Colonic mucosa (tissue), 4 donors: ENCODE data around the gene FAM72A. TPM values are rescaled to one million over a fixed set of nuclear protein-coding genes. Genes with fewer than 3 reads are reported as not detected.
A peak's percentile ranks its signal among the peaks of the same experiment; 100 is the strongest.
"Not testable (repeated sequence)": the region's sequence is repeated elsewhere in the genome, so short reads cannot be mapped to it uniquely, and the experiment has no call there.

Experiments used
- DNase-seq: peaks from one replicate; pipeline ENCODE4 v3.0.0-alpha.2; 2020
- H3K27ac ChIP-seq: fragments of 200-600 bp; one replicate; pipeline ENCODE4 v1.8.0; 2021
- H3K27me3 ChIP-seq: fragments of 200-600 bp; one replicate; pipeline ENCODE4 v1.8.0; 2021
- H3K36me3 ChIP-seq: fragments of 200-600 bp; one replicate; pipeline ENCODE4 v1.8.0; 2021
- H3K4me1 ChIP-seq: fragments of 200-600 bp; one replicate; pipeline ENCODE4 v1.8.0; 2021; ENCODE audit warnings: mild to moderate bottlenecking
- H3K4me3 ChIP-seq: fragments of 200-600 bp; one replicate; pipeline ENCODE4 v1.8.0; 2021
- H3K9ac ChIP-seq, 2 donors: one replicate each; pipeline ENCODE4 v1.7.0; 2013; ENCODE audit warnings: control low read depth in 2 of 2, low read depth in 2 of 2, low read length in 2 of 2
- H3K9me3 ChIP-seq: fragments of 200-600 bp; one replicate; pipeline ENCODE4 v1.8.0; 2021
- intact Hi-C: fragments of 100-400 bp; cut with DNase I; formaldehyde crosslinking; loops from one replicate; pipeline ENCODE4 v1.14.1; 2022
- total RNA-seq, 2 donors: library from RNA; stranded (reverse); fragmentation: NEBNext Ultra II Directional in 1 of 2; extraction: Animal tissue kit (Norgen Biotek cat#: 25700) in 1 of 2; gene quantifications; one replicate each; pipeline ENCODE4 v1.2.1, GENCODE V29; 2021
- donor health status: healthy.
- donor health status: DM: no; HTN: no; CAD: no.
- donor health status: DM: no; HTN: no; CAD: no.

Gene FAM72A
- 1 to 10 TPM; 1.7 to 6.0 TPM for total RNA-seq

- H3K27me3 ChIP-seq, H3K36me3 ChIP-seq, H3K4me1 ChIP-seq, intact Hi-C loops, H3K9me3 ChIP-seq: not testable (repeated sequence)
- Histone ChIP-seq H3K27ac (peak within 1 kb of the TSS; percentile 55), H3K4me3 (peak within 1 kb of the TSS; percentile 48), H3K9ac (peak within 1 kb of the TSS in 1 of 2 donors; percentile 60)
- DNase-seq, result peak; percentile 98
Measured at GRCh38 chr1:206202789-206203363, at the start of gene FAM72A. FAM72A (minus strand) TSS chr1:206202839; CDS start chr1:206202025, 814 bp downstream.

GRCh38 chr1:206250953-206251681 lies 48.5 kb upstream of the FAM72A start:
- H3K9ac ChIP-seq, H3K27ac ChIP-seq, H3K9me3 ChIP-seq, H3K4me1 ChIP-seq, H3K4me3 ChIP-seq, H3K36me3 ChIP-seq, DNase-seq, H3K27me3 ChIP-seq, intact Hi-C loops: not testable (repeated sequence)

- H3K9me3 ChIP-seq, result not testable (repeated sequence)
Measured at GRCh38 chr1:206246129-206246886, 43.7 kb upstream of the FAM72A start.

GRCh38 chr1:206245479-206245878 lies 42.8 kb upstream of the FAM72A start:
- intact Hi-C loops, H3K9ac ChIP-seq, DNase-seq, H3K4me3 ChIP-seq, H3K27ac ChIP-seq, H3K36me3 ChIP-seq, H3K27me3 ChIP-seq, H3K4me1 ChIP-seq, H3K9me3 ChIP-seq: not testable (repeated sequence)

More at GRCh38 chr1:206246129-206246886, 43.7 kb upstream of the FAM72A start:
- DNase-seq, H3K4me1 ChIP-seq, H3K36me3 ChIP-seq, H3K4me3 ChIP-seq, H3K27me3 ChIP-seq, H3K27ac ChIP-seq, H3K9ac ChIP-seq, intact Hi-C loops: not testable (repeated sequence)

GRCh38 chr1:206243335-206243734 lies 40.7 kb upstream of the FAM72A start:
- intact Hi-C loops, H3K4me3 ChIP-seq, H3K4me1 ChIP-seq, H3K9me3 ChIP-seq, H3K9ac ChIP-seq, H3K27me3 ChIP-seq, H3K36me3 ChIP-seq, DNase-seq, H3K27ac ChIP-seq: not testable (repeated sequence)

- H3K27me3 ChIP-seq, H3K4me1 ChIP-seq, H3K36me3 ChIP-seq, H3K27ac ChIP-seq, H3K9me3 ChIP-seq, H3K4me3 ChIP-seq, DNase-seq, H3K9ac ChIP-seq, intact Hi-C loops: not testable (repeated sequence)
Measured at GRCh38 chr1:206240288-206240687, 37.6 kb upstream of the FAM72A start.

GRCh38 chr1:206235190-206235589 lies 32.6 kb upstream of the FAM72A start:
- DNase-seq, H3K9me3 ChIP-seq, H3K27ac ChIP-seq, H3K4me3 ChIP-seq, H3K9ac ChIP-seq, H3K27me3 ChIP-seq, H3K4me1 ChIP-seq, intact Hi-C loops, H3K36me3 ChIP-seq: not testable (repeated sequence)

- H3K27ac ChIP-seq, H3K9ac ChIP-seq, H3K27me3 ChIP-seq, H3K4me1 ChIP-seq, intact Hi-C loops, H3K4me3 ChIP-seq, DNase-seq, H3K9me3 ChIP-seq, H3K36me3 ChIP-seq: not testable (repeated sequence)
Measured at GRCh38 chr1:206234189-206234916, 31.7 kb upstream of the FAM72A start.

GRCh38 chr1:206232970-206233645 lies 30.5 kb upstream of the FAM72A start:
- intact Hi-C loops, H3K4me3 ChIP-seq: not testable (repeated sequence)

GRCh38 chr1:206231989-206232388 lies 29.4 kb upstream of the FAM72A start:
- intact Hi-C loops, H3K36me3 ChIP-seq, H3K4me1 ChIP-seq, DNase-seq, H3K9ac ChIP-seq, H3K27me3 ChIP-seq, H3K4me3 ChIP-seq, H3K27ac ChIP-seq, H3K9me3 ChIP-seq: not testable (repeated sequence)

More at GRCh38 chr1:206232970-206233645, 30.5 kb upstream of the FAM72A start:
- not testable (repeated sequence) for H3K9me3 ChIP-seq, H3K4me1 ChIP-seq, H3K27me3 ChIP-seq, H3K9ac ChIP-seq, H3K27ac ChIP-seq, H3K36me3 ChIP-seq, DNase-seq

GRCh38 chr1:206229286-206229685 lies 26.6 kb upstream of the FAM72A start:
- H3K9ac ChIP-seq, intact Hi-C loops, H3K27me3 ChIP-seq, H3K36me3 ChIP-seq, H3K4me3 ChIP-seq, H3K9me3 ChIP-seq, H3K27ac ChIP-seq, DNase-seq, H3K4me1 ChIP-seq: not testable (repeated sequence)

GRCh38 chr1:206226886-206227285 lies 24.2 kb upstream of the FAM72A start:
- H3K9ac ChIP-seq, H3K4me3 ChIP-seq, DNase-seq, H3K36me3 ChIP-seq, intact Hi-C loops, H3K27me3 ChIP-seq, H3K9me3 ChIP-seq, H3K27ac ChIP-seq, H3K4me1 ChIP-seq: not testable (repeated sequence)
